GM12878 (cell line): Measurements from ENCODE around the gene SESN1. TPM values are rescaled to one million over a fixed set of nuclear protein-coding genes. Genes with fewer than 3 reads are reported as not detected.

Source experiments
- ATAC-seq: fragments of 200-7000 bp; cut with Tn5 transposase; 3 replicates; pipeline ENCODE4 v1.9.1; 2020; ENCODE audit warnings: mild to moderate bottlenecking, moderate library complexity
- BruUV-seq: library from RNA; stranded (reverse); fragments of 400-500 nt; replicated peaks from 2 replicates; lab custom pipeline; 2021; lab: Mats Ljungman, UMichigan
- CTCF ChIA-PET: fragments of 300-600 bp; sonication (Branson Sonifier 250); formaldehyde crosslinking; extraction: SDS; loops from one replicate; lab custom pipeline; 2021; ENCODE audit warnings: inconsistent platforms; lab: Yijun Ruan, JAX
- POLR2A ChIA-PET: fragments of 350-600 bp; formaldehyde crosslinking; extraction: SDS; loops from one replicate; lab custom pipeline; 2021; ENCODE audit warnings: inconsistent platforms; lab: Charles Lee
- RAD21 ChIA-PET: fragments of 300-600 bp; sonication (Branson Sonifier 250); formaldehyde crosslinking; loops from one replicate; lab custom pipeline; 2023; ENCODE audit warnings: antibody characterized with exemption; ENCODE audit not compliant: unreplicated experiment; lab: Charles Lee
- SMC1A ChIA-PET: fragments of 300-600 bp; sonication (Branson Sonifier 250); formaldehyde crosslinking; loops from one replicate; lab custom pipeline; 2023; ENCODE audit not compliant: unreplicated experiment, uncharacterized antibody; lab: Charles Lee
- DNase-seq: peaks from one replicate; pipeline ENCODE4 v3.0.0-alpha.2; 2011; ENCODE audit warnings: low read depth, low spot score
- FAIRE-seq: peaks from 3 replicates; lab custom pipeline; 2011; peaks lifted over from hg19 to GRCh38; lab: Jason Lieb, UNC
- H2AFZ ChIP-seq: 2 replicates; pipeline ENCODE4 v1.6.0; 2011; ENCODE audit warnings: low read depth, low read length, control low read depth; ENCODE audit not compliant: control insufficient read depth
- H3K27ac ChIP-seq: 2 replicates; pipeline ENCODE4 v1.5.1; 2011; ENCODE audit warnings: control low read depth; ENCODE audit not compliant: control insufficient read depth, insufficient read depth
- H3K27me3 ChIP-seq, 2 experiments: replicated peaks in 1 of 2; 2 replicates each; pipeline versions ENCODE4 v1.6.0 to v1.6.1; 2011; ENCODE audit warnings: low read length in 1 of 2; ENCODE audit not compliant: control insufficient read depth in 2 of 2, insufficient read depth in 2 of 2
- H3K36me3 ChIP-seq, 2 experiments: 2 replicates each; pipeline ENCODE4 v1.5.1; 2011; ENCODE audit warnings: low read length in 1 of 2; ENCODE audit not compliant: control insufficient read depth in 2 of 2, insufficient read depth in 2 of 2
- H3K4me1 ChIP-seq: 2 replicates; pipeline ENCODE4 v1.6.1; 2011; ENCODE audit warnings: mild to moderate bottlenecking, low read length, moderate library complexity, mixed read lengths; ENCODE audit not compliant: control insufficient read depth, insufficient read depth
- H3K4me2 ChIP-seq: 2 replicates; pipeline ENCODE4 v1.6.0; 2011; ENCODE audit warnings: control low read depth; ENCODE audit not compliant: control insufficient read depth, insufficient read depth
- H3K4me3 ChIP-seq: fragments of 200-600 bp; sonication (generic); 2 replicates; pipeline ENCODE4 v1.5.1; 2016
- H3K79me2 ChIP-seq: 2 replicates; pipeline ENCODE4 v1.6.0; 2011; ENCODE audit warnings: low read length; ENCODE audit not compliant: control insufficient read depth, insufficient read depth
- H3K9ac ChIP-seq: 2 replicates; pipeline ENCODE4 v1.8.0; 2011; ENCODE audit warnings: low read length, control low read depth, mixed read lengths; ENCODE audit not compliant: control insufficient read depth, insufficient read depth
- H3K9me3 ChIP-seq: replicated peaks from 3 replicates; pipeline ENCODE4 v1.5.1; 2011; ENCODE audit warnings: mild to moderate bottlenecking, low read length; ENCODE audit not compliant: control insufficient read depth, insufficient read depth
- H4K20me1 ChIP-seq: 2 replicates; pipeline ENCODE4 v1.6.0; 2011; ENCODE audit not compliant: control insufficient read depth, insufficient read depth
- HDGF ChIP-seq: fragments of 450-650 bp; IDR thresholded peaks from 2 replicates; pipeline ENCODE4 v1.6.1; 2016; ENCODE audit warnings: antibody characterized with exemption
- MXI1 ChIP-seq: fragments of 150-350 bp; IDR thresholded peaks from 2 replicates; pipeline ENCODE4 v1.6.1; 2011; ENCODE audit warnings: low read depth, mild to moderate bottlenecking, inconsistent platforms, low read length, improper control_type of control experiment
- WGBS: methylation state at CpG from one replicate; pipeline ENCODE4 v1.1.6; 2016; ENCODE audit warnings: low lambda C conversion rate; ENCODE audit not compliant: insufficient replicate concordance, insufficient coverage; ENCODE audit errors: missing lambda C conversion rate; 5-methylcytosine and 5-hydroxymethylcytosine counted together
- in situ Hi-C: fragments of 300-500 bp; cut with MboI; formaldehyde crosslinking; loops from 9 replicates; pipeline ENCODE4 v1.14.3; 2018; ENCODE audit warnings: mixed read lengths
- intact Hi-C: fragments of 100-400 bp; cut with micrococcal nuclease; formaldehyde crosslinking; loops from one replicate; pipeline ENCODE4 v1.14.2; 2022; ENCODE audit not compliant: unreplicated experiment
- polyA plus RNA-seq, 11 experiments: library from polyadenylated mRNA; depleted of rRNA in 4 of 11; unstranded in 6 of 11; stranded (reverse) in 5 of 11; fragments of >200 nt; fragmentation: Nextera tagmentation in 4 of 11; fragmentation: Illumina TruSeq in 1 of 11; extraction: Ambion mirVana in 4 of 11; extraction: Trizol in 1 of 11; gene quantifications; 1 replicate in 1 of 11; 2 replicates in 10 of 11; pipeline versions ENCODE4 v1.2.1 to v1.2.3, GENCODE V29; 2011 to 2016; ENCODE audit warnings: inconsistent platforms in 2 of 11, missing spikeins in 2 of 11, low read depth in 1 of 11
- total RNA-seq, 4 experiments: library from RNA; depleted of rRNA in 3 of 4; stranded (reverse); fragments of >200 nt in 3 of 4; fragmentation: Illumina TruSeq in 1 of 4; extraction: Trizol in 1 of 4; gene quantifications; 2 replicates each; pipeline versions ENCODE4 v1.2.1 to v1.2.3, GENCODE V29; 2013 to 2021
- TF ChIP-seq, protein P1 (sequence below): fragments of 450-650 bp; IDR thresholded peaks from 2 replicates; pipeline ENCODE4 v1.6.1; 2016; ENCODE audit warnings: mild to moderate bottlenecking

The SESN1 gene
- total and polyA plus RNA-seq, 10 of the 15 experiments (the other 5 are each of a cell fraction or from before 2014, with no cell fraction given): 1.3 to 13.0 (median 3.3) TPM

DNA sequence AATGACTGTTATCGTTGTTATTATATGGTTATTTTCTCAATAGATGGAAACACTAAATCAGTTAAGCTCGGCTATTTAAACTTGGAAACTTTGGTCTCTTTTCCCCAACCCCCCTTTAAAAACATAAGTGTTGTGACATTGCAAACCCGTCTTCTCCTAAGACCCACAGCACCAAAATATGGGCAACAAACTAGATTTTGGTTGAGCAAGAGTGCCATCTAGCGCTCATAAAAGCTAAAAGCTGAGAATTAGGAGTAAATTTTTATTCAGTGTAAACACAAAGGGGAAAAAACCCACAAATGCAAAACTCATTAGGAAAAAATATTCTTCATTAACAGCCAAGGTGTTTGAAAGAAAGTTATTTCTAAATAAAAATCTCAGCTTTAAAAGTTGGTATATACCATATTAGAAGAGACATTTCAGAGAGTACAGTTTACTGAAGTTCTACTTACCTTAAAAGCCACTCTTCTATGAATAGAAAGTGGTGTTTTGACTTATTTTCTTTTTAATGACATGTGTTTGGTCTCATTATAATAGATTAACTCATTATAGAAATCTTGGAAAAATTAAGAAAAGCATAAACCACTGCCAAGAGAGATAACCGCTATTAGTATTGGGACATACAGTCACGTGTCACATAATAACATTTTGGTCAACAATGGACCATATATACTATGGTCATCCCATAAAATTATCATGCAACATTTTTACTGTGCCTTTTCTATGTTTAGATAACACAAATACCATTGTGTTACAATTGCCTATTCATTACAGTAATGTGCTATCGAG, 21.1 kb downstream of the SESN1 start (continued):
- TF ChIP-seq, protein P1, sequence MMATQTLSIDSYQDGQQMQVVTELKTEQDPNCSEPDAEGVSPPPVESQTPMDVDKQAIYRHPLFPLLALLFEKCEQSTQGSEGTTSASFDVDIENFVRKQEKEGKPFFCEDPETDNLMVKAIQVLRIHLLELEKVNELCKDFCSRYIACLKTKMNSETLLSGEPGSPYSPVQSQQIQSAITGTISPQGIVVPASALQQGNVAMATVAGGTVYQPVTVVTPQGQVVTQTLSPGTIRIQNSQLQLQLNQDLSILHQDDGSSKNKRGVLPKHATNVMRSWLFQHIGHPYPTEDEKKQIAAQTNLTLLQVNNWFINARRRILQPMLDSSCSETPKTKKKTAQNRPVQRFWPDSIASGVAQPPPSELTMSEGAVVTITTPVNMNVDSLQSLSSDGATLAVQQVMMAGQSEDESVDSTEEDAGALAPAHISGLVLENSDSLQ: no peak
- TF ChIP-seq MXI1: no peak
- TF ChIP-seq, all 136 proteins: peak for 4

DNA sequence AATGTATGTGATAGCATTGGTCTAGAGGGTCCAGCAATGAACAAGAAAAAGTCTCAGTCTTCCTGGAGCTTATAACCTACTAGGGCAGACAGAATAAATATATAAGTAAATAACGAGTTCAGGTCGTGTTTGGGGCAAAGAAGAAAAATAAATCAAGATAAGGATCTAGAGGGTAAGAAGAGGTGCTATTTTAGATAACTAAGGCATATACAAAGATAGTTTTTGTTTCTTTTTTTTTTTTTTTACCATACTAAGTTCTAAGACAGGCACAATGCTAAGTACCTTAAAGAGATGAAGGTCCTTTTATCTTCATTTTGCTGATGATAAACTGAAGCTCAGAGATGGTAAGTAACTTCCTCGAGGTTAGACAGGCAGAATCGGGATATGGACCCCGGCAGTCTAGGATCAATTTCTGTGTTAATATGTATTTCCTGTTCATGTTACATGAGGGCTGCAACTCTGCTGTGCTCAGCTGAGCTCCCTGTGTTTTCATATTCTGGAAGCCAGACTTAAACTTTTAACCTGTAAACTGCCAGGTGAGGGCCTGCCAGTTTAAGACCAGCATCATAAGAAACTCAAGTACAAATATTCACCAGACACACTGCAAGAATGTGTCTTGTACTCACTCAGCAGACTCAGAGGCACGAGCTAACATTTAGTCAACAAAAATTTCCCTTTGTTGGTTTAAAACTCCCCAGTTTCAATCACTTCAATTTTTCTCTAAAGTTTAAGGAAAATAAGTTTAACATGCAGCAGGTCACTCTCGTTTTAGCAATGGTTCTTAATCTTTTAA, 23.3 kb downstream of the SESN1 start:
- SMC1A ChIA-PET: interaction anchor here (0.7 to 6.3 kb wide), 13 partner anchors 12 to 530 kb away, joined by 3 to 61 read pairs (median 3); partner anchors contain the start of gene CD164
- Histone ChIP-seq H3K4me3 (no peak overlapping the region), H2AFZ (no peak overlapping the region), H3K27me3 (0 out of 4 replicates have a peak, but pooled peaks cover 0 to 1% of the 10 kb centered on the region in 2 experiments), H4K20me1 (no peaks in the 10 kb centered on the region), H3K9me3 (no peaks in the 10 kb centered on the region), H3K4me2 (no peak overlapping the region), H3K4me1 (no peaks in the 10 kb centered on the region), H3K36me3 (no peaks in the 10 kb centered on the region), H3K27ac (no peak overlapping the region), H3K9ac (no peak overlapping the region), H3K79me2 (no peaks in the 10 kb centered on the region)
- 34% methylated on average over 7 of the region's 7 CpGs for WGBS
- intact Hi-C loops (loop anchor here (5.0 kb wide), 1 partner anchor 159 kb away; no protein-coding TSS in a partner anchor), in situ Hi-C loops (no loop called here)
- DNase-seq (no peak), ATAC-seq (no peak), FAIRE-seq (no peak)
- POLR2A ChIA-PET: interaction anchor here (1.5 kb wide), 1 partner anchor 23 kb away, joined by 3 read pairs; the partner anchor contains the start of gene SESN1
- BruUV-seq: no TSS peak
- CTCF ChIA-PET: interaction anchor here (0.7 to 6.5 kb wide), 24 partner anchors 8 to 552 kb away, joined by 3 to 107 read pairs (median 5); partner anchors contain the start of genes ARMC2, CEP57L1 and SESN1
- TF ChIP-seq HDGF (no peak), MXI1 (no peak)
- RAD21 ChIA-PET: interaction anchor here (0.8 to 6.6 kb wide), 5 partner anchors 32 to 529 kb away, joined by 3 to 49 read pairs (median 3); no protein-coding TSS in a partner anchor
